CD4-positive, alpha-beta T cell treated with Interferon alpha-2 for 1 hour (primary cell): ENCODE data around the gene H6PD.
"Not testable (repeated sequence)": the region's sequence is repeated elsewhere in the genome, so short reads cannot be mapped to it uniquely, and the experiment has no call there.

Source experiments
- DNase-seq, 2 donors: peaks; one replicate each; pipeline ENCODE4 v3.0.0-alpha.2; 2020 to 2022

H6PD gene

GRCh38 chr1:9280015-9280860, 45.7 kb downstream of the H6PD start:
- DNase-seq: no peak

GRCh38 chr1:9281071-9281827, 46.7 kb downstream of the H6PD start:
- DNase-seq: no peak

GRCh38 chr1:9281908-9282695, 47.5 kb downstream of the H6PD start:
- no peak for DNase-seq

GRCh38 chr1:9282696-9282955, 48.1 kb downstream of the H6PD start:
- DNase-seq: no peak

- no peak for DNase-seq
Measured at GRCh38 chr1:9284061-9284460, 49.5 kb downstream of the H6PD start.

GRCh38 chr1:9286556-9286955, 52.0 kb downstream of the H6PD start:
- DNase-seq: no peak

- peak; percentile 77 to 85 for DNase-seq
Measured at GRCh38 chr1:9289090-9289534, 54.5 kb downstream of the H6PD start.

- DNase-seq: peak in 1 of 2 donors; percentile 20
Measured at GRCh38 chr1:9289711-9290485, 55.3 kb downstream of the H6PD start.

- DNase-seq: no peak
Measured at GRCh38 chr1:9291914-9292360, 57.4 kb downstream of the H6PD start.

GRCh38 chr1:9292361-9293240, 58.0 kb downstream of the H6PD start, which contains the start of gene SPSB1:
Gene SPSB1 (plus strand): TSS chr1:9292894. CDS start chr1:9355892, 62,998 bp downstream.
- DNase-seq: peak; percentile 75 to 77

- no peak for DNase-seq
Measured at GRCh38 chr1:9293241-9293532, 58.6 kb downstream of the H6PD start.

- DNase-seq: peak; percentile 7 to 55
Measured at GRCh38 chr1:9293533-9294404, 59.2 kb downstream of the H6PD start.

- DNase-seq: no peak
Measured at GRCh38 chr1:9294405-9294773, 59.8 kb downstream of the H6PD start.

- peak in 1 of 2 donors; percentile 33 for DNase-seq
Measured at GRCh38 chr1:9294910-9295636, 60.5 kb downstream of the H6PD start.

- DNase-seq: no peak
Measured at GRCh38 chr1:9295884-9296283, 61.3 kb downstream of the H6PD start.

GRCh38 chr1:9296850-9297249, 62.3 kb downstream of the H6PD start:
- DNase-seq: no peak

- DNase-seq: no peak
Measured at GRCh38 chr1:9297831-9298230, 63.3 kb downstream of the H6PD start.

- DNase-seq: no peak
Measured at GRCh38 chr1:9298282-9298681, 63.7 kb downstream of the H6PD start.

- DNase-seq: not testable (repeated sequence)
Measured at GRCh38 chr1:9299571-9300541, 65.3 kb downstream of the H6PD start.
